HG03460 (cell line): Measurements from ENCODE around the gene BCL2L1.
"Not testable (repeated sequence)": the region's sequence is repeated elsewhere in the genome, so short reads cannot be mapped to it uniquely, and the experiment has no call there.

ENCODE experiments used
- ATAC-seq: cut with Tn5 transposase; IDR thresholded peaks from one replicate; pipeline ENCODE4 v1.9.1; 2021; ENCODE audit not compliant: unreplicated experiment

Gene BCL2L1

DNA sequence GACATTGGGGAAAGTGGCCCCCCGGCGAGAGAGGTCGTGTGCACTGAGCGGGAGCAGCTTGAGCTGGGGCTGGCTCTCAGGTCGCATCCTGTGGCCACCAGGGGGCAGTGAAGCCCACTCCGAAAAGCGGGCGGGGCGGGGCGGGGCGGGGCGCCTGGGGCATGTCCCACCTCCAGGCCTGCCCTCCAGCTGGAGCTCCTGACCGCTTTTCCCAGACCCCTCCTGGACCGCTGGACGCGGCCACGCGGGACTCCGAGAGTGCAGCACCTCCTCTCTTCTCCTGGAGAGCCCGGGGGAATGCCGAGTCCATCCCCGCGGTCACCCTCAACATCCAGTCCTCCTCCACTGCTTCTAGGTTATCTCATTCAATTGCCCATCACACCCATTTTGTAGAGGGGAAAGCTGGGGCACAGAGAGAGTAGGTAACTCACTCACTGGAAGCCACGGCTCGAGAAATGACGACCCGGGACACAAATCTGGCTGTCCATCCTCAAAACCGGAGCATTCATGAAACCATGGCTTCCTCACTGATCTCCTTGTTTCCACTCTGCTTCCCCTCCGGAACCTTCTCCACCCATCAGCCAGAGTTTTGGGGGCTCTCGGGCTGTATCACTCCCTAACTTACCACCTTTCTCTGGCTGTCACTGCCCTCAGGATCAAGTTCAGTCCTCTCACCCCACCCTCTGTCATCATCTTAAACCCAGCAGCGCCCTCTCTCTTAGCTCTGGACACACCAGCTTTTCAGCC, 60.9 kb downstream of the BCL2L1 start:
- peak; percentile 57 for ATAC-seq

DNA sequence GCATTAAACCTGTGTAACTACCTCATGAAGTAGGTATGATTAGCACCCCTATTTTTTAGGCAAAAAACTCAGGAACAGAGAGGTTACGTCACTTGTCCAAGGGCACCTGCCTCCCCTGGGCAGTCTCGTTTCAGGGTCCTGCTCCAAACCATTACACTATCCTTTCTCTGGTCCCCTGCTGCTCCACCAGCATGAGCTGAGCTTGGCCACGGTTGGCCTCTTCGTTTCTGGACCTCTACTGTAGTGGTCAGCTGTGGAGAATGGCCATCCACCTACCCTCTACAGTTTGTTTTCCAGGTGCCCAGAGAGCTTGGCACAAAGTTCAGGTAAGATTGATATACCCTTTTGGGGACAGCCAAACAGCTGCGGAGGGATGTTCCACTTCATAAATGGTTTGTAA, 68.1 kb downstream of the BCL2L1 start:
- ATAC-seq: no peak

- ATAC-seq: no peak
Measured at GRCh38 chr20:31653561-31653960, 69.1 kb downstream of the BCL2L1 start.

DNA sequence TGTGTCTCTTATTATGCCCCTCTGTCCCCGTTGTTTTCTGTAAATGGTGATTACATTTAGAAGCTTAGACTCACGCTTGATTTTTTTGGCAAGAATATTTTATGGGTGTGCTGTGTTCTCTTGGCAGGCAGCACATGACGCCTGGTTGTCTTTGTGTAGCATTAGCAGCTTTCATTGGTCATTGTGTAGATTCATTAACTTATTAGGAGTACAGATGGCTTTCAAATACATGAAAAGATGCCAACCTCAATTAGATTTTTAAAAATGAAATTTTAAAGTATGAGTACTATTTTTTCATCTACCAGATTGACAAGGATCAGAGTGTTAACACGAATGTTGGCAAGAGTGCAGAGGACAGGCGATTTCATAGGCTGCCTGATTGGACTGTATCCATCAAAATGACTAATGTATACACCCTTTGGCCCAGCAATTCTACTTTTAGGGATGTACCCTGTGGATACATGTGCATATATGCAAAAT, 69.7 kb downstream of the BCL2L1 start:
- no peak for ATAC-seq

GRCh38 chr20:31648104-31648503, 74.6 kb downstream of the BCL2L1 start:
- ATAC-seq: not testable (repeated sequence)

- ATAC-seq: no peak
Measured at GRCh38 chr20:31644701-31645100, 78.0 kb downstream of the BCL2L1 start.

DNA sequence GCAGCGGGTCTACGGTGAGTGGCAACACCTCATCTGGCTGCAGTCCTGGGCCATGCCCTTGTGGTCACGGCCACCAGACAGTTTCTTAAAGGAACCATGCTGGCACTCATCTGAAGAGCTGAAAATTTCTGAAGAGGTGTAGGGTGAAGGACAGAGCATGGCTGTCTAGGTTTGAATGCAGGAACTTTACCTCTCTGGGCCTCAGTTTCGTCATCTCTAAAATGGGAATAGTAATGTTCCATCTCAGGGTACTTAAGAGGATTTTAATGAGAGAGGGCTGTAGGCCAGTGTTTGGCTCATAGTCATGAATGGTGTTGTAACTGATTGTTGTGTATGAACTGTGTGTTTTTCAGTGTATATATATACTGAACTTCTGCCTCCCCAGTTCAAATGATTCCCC, 79.1 kb downstream of the BCL2L1 start:
- ATAC-seq: no peak

GRCh38 chr20:31642837-31643236, 79.8 kb downstream of the BCL2L1 start:
- no peak for ATAC-seq

GRCh38 chr20:31641391-31641790, 81.3 kb downstream of the BCL2L1 start:
- ATAC-seq: no peak

DNA sequence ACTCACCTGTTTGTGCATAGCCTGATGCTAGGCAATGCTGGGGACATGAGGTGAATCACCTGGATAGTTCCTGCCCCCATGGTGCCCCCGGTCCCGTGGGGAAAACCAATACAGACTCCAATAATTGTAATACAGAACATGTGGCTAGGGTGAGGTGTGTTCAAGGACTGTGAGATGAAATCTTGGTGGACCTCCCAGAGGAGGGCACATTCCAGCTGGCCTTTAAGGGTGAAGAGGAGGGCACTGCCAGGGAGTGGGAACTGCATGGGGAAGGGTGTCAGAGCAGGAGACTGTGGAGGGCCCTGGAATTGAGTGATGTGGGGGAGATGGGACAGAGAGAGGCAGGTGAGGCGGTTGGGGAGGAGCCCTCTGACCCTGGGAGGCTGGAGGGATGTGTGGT, 82.4 kb downstream of the BCL2L1 start:
- no peak for ATAC-seq

DNA sequence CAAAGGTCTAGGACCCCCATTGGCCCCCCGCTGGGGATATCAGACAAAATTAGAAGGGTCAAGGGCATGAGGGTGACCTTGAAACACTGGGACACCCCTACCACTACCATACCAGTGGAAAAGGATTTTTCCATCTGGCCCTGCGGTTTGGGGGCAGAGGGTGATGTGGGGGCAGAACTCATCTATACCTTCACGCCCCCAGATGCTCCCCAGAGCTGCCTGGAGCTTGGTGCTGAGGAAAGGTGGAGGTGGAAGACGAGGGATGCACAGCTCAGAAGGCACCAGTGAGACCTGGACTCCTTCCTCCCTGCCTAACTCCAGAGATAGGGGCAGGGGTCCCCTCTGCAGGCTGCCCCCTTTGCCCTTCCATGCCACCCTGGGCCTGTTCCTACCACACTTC, 83.9 kb downstream of the BCL2L1 start:
- ATAC-seq: no peak

DNA sequence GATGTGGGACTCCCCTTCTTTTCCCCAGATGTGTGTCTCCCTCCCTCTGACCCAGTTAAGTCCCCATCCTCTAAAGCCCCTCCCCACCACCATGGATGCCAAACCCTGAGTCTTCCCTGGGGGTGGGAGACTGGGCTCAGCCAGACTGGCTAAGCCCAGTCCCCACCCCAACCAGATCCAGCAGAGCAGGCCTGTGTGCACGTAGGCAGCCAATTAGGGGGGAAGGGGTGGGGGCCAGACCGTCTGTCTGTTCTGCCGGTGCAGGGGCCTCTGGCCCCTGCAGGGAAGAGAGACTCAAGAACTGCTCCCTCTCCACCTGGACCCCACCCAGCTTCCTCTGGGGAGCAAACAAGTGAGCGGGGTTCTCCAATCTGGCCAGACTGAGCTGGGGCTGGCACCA, 84.4 kb downstream of the BCL2L1 start:
- no peak for ATAC-seq

DNA sequence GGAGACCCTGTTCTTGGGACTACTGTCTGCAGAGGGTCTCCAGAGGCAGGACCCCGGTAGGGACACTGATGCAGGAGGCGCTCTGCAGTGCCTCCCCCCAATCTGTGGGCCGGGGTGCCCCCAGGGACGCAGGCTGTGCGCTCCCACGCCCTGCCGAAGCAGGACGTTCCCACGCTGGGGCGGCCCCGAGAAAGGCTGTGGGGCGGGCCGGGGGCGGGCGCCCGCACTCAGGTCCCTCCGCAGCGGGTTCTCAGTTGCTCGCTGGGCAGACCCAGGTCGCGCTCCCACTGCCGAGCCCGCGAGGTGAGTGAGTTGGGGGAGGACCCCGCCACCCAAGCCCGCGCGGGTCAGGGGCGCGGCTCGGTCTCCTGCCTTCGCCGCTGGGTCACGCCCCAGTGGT, 85.0 kb downstream of the BCL2L1 start, which contains the start of gene COX4I2:
Gene COX4I2, plus strand, starts transcription at position 253 of the 400 bp plus-strand sequence. CDS start 1,106 bp downstream, outside the sequence.
- ATAC-seq: no peak

DNA sequence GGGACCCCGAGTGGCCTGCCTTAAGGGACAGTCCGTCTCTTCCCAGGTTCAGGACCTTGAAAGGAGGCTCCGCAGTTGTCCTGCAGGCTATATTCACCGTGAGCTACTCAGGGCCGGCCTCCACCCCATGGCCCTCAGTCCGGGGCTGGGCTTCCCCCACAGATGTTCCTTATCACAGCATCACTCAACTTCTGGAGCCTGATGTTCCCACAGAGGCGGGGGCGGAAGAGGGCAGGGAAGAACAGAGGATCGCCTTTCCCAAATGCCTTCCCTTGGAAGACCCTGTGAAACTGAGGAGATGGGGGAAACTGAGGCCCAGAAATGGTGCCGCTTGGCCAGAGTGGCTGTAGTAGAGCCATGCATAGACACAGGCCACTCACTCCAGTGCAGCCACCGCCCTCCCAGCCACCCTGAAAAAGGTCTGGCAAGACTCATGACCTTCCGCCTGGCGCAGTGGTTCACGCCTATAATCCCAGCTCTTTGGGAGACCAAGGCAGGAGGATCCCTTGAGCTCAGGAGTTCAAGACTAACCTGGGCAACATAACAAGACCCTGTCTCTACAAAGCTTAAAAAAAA, 89.2 kb downstream of the BCL2L1 start:
- no peak for ATAC-seq

DNA sequence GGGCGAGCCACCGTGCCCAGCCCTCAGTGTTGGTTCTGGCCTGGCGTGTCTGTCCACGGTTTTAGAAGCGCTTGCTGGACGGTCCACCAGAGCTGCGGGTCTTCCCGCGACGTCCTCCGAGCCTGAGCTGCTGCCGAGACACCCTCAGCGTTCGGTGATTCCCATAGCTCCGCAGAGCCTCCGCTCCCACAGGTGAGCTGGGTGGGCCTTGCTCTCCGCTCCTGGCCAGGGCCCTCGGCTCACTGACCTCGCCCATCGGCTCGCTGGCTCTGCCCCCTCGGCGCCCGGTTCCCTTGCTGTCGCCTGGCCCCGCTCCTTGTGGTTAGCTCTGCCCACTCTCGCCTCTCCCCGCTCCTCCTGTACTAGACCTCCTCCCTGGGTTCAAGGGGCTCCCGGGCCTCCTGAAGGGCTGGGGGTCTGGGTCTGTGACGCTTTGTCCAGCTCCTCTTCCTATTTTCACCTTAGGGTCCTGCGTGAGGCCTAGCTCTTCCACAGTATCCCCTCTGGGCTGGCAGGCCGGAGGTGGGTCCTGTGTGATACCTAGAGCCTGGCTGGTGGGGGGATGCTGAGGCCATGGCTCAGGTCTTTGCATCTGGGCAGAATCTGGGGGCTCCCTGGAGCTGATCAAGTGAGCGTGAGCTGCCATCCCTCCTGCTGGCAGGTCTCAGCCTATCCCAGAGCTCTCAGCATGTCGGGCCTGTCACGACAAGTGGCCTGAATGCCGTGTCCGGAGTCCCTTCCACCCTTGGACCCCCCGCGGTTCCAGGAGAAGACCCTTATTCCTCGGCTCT, 89.9 kb downstream of the BCL2L1 start:
- ATAC-seq: no peak

DNA sequence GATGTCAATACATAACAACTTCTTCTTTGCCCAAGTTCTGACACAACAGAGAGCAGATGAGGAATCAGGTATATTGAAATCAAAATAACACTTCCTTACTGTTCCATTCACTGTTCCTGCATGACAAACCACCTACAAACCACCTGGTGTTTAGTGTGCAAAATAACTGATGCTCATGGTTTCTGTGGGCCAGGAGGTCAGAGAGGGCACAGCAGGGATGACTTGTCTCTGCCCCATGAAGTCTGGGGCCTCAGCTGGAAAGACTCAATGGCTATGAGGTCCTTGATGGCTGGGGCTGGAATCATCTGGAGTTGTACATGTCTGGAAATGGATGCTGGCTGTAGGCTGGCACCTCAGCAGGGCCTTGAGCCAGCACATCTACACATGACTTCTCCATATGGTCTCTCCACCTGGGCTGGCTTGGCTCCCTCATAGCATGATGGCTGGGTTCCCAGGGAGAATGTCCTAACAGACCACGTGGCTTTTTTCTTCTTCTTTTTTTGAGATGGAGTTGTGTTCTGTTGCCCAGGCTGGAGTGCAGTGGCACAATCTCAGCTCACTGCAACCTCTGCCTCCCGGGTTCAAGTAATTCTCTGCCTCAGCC, 92.4 kb downstream of the BCL2L1 start:
- ATAC-seq: no peak

- not testable (repeated sequence) for ATAC-seq
Measured at GRCh38 chr20:31628057-31628456, 94.6 kb downstream of the BCL2L1 start.

GRCh38 chr20:31626534-31626933, 96.1 kb downstream of the BCL2L1 start:
- not testable (repeated sequence) for ATAC-seq

DNA sequence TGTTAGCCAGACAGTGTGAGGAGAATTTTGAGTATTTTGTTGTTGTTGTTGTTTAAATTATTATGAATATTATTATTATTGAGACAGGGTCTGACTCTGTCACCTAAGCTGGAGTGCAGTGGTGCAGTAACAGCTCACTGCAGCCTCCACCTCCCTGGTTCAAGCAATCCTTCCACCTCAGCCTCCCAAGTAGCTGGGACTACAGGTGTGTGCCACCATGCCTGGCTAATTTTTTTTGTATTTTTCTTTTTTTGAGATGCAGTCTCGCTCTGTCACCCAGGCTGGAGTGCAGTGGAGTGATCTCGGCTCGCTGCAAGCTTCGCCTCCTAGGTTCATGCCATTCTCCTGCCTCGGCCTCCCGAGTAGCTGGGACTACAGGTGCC, 99.6 kb downstream of the BCL2L1 start:
- not testable (repeated sequence) for ATAC-seq

DNA sequence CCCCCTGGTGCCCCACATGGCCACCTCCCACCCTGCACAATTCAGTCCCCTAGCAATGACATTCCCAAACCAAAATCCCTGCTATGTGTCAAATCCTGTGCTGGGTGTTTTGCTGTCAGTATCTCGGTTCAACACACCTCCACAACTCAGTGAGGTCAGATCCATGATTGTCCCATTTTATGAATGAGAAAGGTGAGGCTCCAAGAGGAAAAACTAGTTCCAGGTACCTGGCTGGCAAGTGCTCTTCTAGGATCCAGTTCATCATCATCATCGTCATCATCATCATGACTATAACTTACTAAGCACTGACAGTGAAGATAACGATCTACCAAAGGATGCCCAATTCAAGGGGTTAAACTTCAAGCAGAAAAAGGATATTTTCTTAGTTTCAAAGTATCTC, 102.4 kb downstream of the BCL2L1 start:
- no peak for ATAC-seq

GRCh38 chr20:31617432-31618104, 105.1 kb downstream of the BCL2L1 start:
- ATAC-seq: no peak
